ENCODE results near the gene TBC1D10A.
A peak's percentile ranks its signal among the peaks of the same experiment; 100 is the strongest.

Gene TBC1D10A

GRCh38 chr22:30287648-30288418, 38.9 kb downstream of the TBC1D10A start:
- no peak overlapping the region for H2AFZ ChIP-seq (ENCODE audit: low read depth, low read length)
- no peaks in the 10 kb centered on the region for H3K9me3 ChIP-seq (ENCODE audit: insufficient read depth, low read length)
- no peaks in the 10 kb centered on the region for H3K79me2 ChIP-seq (ENCODE audit: low read length)
- H3K27ac ChIP-seq (ENCODE audit: low read length): no peak overlapping the region
- H3K27me3 ChIP-seq (ENCODE audit: low read depth, low read length): no peaks in the 10 kb centered on the region
- H3K36me3 ChIP-seq (replicated peaks; ENCODE audit: low read depth, low read length): no peaks in the 10 kb centered on the region
- H3K4me3 ChIP-seq (ENCODE audit: low read length): no peak overlapping the region
- no peak overlapping the region for H3K9ac ChIP-seq (ENCODE audit: low read length)
- peaks cover 24% of the 10 kb centered on the region for H3K4me1 ChIP-seq (ENCODE audit: low read length)
- TF ChIP-seq EZH2phosphoT487 (IDR thresholded peaks at IDR 0.05; ENCODE audit: low read depth): no peak
- peak; percentile 96 for TF ChIP-seq CTCF (IDR thresholded peaks at IDR 0.05; ENCODE audit: low read depth, low read length)
- no peaks in the 10 kb centered on the region for H4K20me1 ChIP-seq (ENCODE audit: insufficient read depth, low read length)
- peak overlapping the region; percentile 93 for H3K4me2 ChIP-seq (ENCODE audit: low read length)

GRCh38 chr22:30286813-30287647, 39.7 kb downstream of the TBC1D10A start:
- no peak overlapping the region for H3K4me3 ChIP-seq (ENCODE audit: low read length)
- peak overlapping the region; percentile 93 for H3K4me2 ChIP-seq (ENCODE audit: low read length)
- no peaks in the 10 kb centered on the region for H3K36me3 ChIP-seq (replicated peaks; ENCODE audit: low read depth, low read length)
- no peaks in the 10 kb centered on the region for H3K9me3 ChIP-seq (ENCODE audit: insufficient read depth, low read length)
- H3K27me3 ChIP-seq (ENCODE audit: low read depth, low read length): peaks cover 3% of the 10 kb centered on the region; the same call in 1 of the 2 replicates
- no peak overlapping the region for H3K27ac ChIP-seq (ENCODE audit: low read length)
- no peak overlapping the region for H3K9ac ChIP-seq (ENCODE audit: low read length)
- TF ChIP-seq CTCF (IDR thresholded peaks at IDR 0.05; ENCODE audit: low read depth, low read length): peak; percentile 94
- TF ChIP-seq EZH2phosphoT487 (IDR thresholded peaks at IDR 0.05; ENCODE audit: low read depth): no peak
- H3K4me1 ChIP-seq (ENCODE audit: low read length): peaks cover 24% of the 10 kb centered on the region
- no peaks in the 10 kb centered on the region for H3K79me2 ChIP-seq (ENCODE audit: low read length)
- no peaks in the 10 kb centered on the region for H4K20me1 ChIP-seq (ENCODE audit: insufficient read depth, low read length)
- no peak overlapping the region for H2AFZ ChIP-seq (ENCODE audit: low read depth, low read length)

- Histone ChIP-seq H3K4me2 (ENCODE audit: low read length) (no peak overlapping the region), H3K79me2 (ENCODE audit: low read length) (no peaks in the 10 kb centered on the region), H3K27ac (ENCODE audit: low read length) (no peak overlapping the region), H4K20me1 (ENCODE audit: insufficient read depth, low read length) (no peaks in the 10 kb centered on the region), H3K9me3 (ENCODE audit: insufficient read depth, low read length) (no peaks in the 10 kb centered on the region), H3K36me3 (replicated peaks; ENCODE audit: low read depth, low read length) (no peaks in the 10 kb centered on the region), H2AFZ (ENCODE audit: low read depth, low read length) (no peak overlapping the region), H3K4me3 (ENCODE audit: low read length) (no peak overlapping the region), H3K27me3 (ENCODE audit: low read depth, low read length) (peaks cover 5% of the 10 kb centered on the region; the same call in 1 of the 2 replicates), H3K4me1 (ENCODE audit: low read length) (peaks cover 24% of the 10 kb centered on the region), H3K9ac (ENCODE audit: low read length) (no peak overlapping the region)
- no peak for TF ChIP-seq CTCF (IDR thresholded peaks at IDR 0.05; ENCODE audit: low read depth, low read length)
- no peak for TF ChIP-seq EZH2phosphoT487 (IDR thresholded peaks at IDR 0.05; ENCODE audit: low read depth)
Measured at GRCh38 chr22:30286331-30286730, 40.4 kb downstream of the TBC1D10A start.

GRCh38 chr22:30285846-30286200, 40.9 kb downstream of the TBC1D10A start:
- Histone ChIP-seq H3K4me1 (ENCODE audit: low read length) (peaks cover 24% of the 10 kb centered on the region), H3K9ac (ENCODE audit: low read length) (no peak overlapping the region), H2AFZ (ENCODE audit: low read depth, low read length) (no peak overlapping the region), H3K9me3 (ENCODE audit: insufficient read depth, low read length) (no peaks in the 10 kb centered on the region), H3K27me3 (ENCODE audit: low read depth, low read length) (peaks cover 5% of the 10 kb centered on the region; the same call in 1 of the 2 replicates), H3K4me3 (ENCODE audit: low read length) (no peak overlapping the region), H3K79me2 (ENCODE audit: low read length) (no peaks in the 10 kb centered on the region), H4K20me1 (ENCODE audit: insufficient read depth, low read length) (no peaks in the 10 kb centered on the region), H3K4me2 (ENCODE audit: low read length) (no peak overlapping the region), H3K36me3 (replicated peaks; ENCODE audit: low read depth, low read length) (no peaks in the 10 kb centered on the region), H3K27ac (ENCODE audit: low read length) (no peak overlapping the region)
- TF ChIP-seq CTCF (IDR thresholded peaks at IDR 0.05; ENCODE audit: low read depth, low read length) (no peak), EZH2phosphoT487 (IDR thresholded peaks at IDR 0.05; ENCODE audit: low read depth) (no peak)
